H4 (cell line): Measurements from ENCODE around the gene RALGAPA1. TPM values are rescaled to one million over a fixed set of nuclear protein-coding genes. Genes with fewer than 3 reads are reported as not detected.
"Not testable (repeated sequence)": the region's sequence is repeated elsewhere in the genome, so short reads cannot be mapped to it uniquely, and the experiment has no call there.

Experiments used
- DNase-seq: peaks from one replicate; pipeline ENCODE4 v3.0.0-alpha.2; 2015; ENCODE audit warnings: low spot score
- total RNA-seq: library from RNA; depleted of rRNA; stranded (reverse); fragments of >200 nt; shearing (Covaris generic); gene quantifications from 2 replicates; pipeline ENCODE4 v1.2.3, GENCODE V29; 2014

The RALGAPA1 gene
- total RNA-seq, 1 experiment from 2014 or later, result 10.8 TPM

DNA sequence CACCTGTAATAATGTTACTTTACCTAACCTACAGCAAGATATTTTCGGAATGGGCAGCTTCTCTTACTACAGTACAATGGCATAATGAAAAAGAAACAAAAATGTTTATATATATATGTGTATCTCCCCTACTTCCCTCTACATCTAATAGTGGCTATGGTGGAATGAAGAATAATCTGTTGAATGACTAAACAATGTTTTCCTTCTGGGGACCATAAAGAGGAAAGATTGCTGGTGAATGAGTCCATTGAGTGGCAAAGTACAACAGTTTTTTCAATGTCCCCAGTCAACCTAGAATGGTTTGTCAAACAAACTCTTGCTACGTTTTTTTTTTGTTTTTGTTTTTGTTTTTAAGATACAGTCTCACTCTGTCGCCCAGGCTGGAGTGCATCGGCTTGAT lies 47.2 kb downstream of the RALGAPA1 start:
- no peak for DNase-seq

DNA sequence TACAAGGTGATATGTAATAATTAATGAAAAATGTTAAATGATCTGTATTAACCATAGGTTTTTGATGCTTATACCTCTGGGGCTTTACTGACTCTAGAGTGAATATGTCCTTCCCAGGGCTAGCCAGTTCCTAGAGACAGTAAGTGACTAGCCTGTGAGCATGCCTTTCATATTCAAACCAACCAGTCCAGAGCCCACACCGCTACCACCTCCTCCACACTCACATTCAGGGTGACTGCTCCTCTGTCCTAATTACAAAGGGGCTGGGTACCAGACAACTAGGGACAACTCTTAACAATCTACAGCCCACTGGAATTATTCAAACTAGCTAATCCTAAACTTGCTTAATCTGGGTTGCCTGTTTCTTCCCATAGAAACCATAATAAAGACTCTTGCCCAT lies 49.0 kb downstream of the RALGAPA1 start:
- DNase-seq, result no peak

DNA sequence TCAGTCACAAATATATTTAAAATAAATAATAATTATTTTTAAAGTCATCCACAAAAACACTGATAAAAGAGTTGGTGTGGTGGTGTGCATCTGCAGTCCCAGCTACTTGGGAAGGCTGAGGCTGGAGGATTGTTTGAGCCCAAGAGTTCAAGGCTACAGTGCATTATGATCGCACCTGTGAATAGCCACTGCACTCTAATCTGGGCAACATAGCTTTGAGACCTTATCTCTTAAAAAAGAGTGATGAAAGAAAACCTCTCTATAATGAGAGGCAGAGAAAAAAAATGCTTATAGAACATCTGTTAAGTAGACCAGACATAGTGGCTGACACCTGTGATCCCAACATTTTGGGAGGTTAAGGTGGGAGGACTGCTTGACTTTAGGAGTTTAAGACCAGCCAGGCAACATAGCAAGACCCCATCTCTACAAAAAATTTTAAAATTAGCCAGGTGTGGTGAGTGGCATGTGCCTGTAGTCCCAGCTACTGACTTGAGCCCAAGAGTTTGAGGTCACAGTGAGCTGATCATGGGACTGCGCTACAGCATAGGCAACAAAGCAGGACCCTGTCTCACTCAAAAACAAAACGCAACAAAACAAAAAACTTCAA lies 50.5 kb downstream of the RALGAPA1 start:
- DNase-seq, result no peak

DNA sequence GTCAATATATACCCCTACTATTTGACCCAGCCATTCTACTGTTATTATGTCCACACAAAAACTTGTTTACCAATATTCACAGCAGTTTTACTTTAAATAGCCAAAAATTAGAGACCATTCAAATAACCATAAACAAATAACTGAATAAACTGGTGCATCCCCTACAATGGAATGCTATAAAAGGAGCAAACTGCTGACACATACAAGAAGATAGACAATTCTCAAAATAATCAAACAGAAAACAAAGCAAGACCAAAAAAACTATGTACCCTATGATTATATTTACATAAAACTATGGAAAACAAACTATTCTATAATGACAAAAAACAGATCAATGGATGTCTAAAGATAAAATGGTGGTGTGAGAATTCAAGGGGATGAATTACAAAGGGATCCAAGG lies 54.4 kb downstream of the RALGAPA1 start:
- no peak for DNase-seq

DNA sequence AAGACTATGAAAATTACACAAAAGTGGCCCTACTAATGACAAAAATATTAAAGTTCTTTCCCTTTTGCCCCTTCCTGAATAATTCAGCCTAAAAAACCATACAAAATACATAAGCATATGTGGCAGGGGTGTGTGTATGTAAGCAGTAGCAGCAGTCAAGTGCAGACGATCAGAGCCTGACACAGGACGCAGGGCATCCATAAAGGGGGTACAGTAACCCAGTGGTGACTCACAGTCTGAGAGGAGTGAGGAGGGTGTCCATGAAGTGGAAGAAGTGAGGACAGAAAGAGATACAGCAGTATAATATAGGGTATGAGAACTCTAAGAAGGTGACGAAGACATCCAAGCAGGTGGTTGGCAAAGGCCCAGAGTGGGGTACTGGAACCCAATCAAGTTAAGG lies 56.7 kb downstream of the RALGAPA1 start:
- DNase-seq, result no peak

DNA sequence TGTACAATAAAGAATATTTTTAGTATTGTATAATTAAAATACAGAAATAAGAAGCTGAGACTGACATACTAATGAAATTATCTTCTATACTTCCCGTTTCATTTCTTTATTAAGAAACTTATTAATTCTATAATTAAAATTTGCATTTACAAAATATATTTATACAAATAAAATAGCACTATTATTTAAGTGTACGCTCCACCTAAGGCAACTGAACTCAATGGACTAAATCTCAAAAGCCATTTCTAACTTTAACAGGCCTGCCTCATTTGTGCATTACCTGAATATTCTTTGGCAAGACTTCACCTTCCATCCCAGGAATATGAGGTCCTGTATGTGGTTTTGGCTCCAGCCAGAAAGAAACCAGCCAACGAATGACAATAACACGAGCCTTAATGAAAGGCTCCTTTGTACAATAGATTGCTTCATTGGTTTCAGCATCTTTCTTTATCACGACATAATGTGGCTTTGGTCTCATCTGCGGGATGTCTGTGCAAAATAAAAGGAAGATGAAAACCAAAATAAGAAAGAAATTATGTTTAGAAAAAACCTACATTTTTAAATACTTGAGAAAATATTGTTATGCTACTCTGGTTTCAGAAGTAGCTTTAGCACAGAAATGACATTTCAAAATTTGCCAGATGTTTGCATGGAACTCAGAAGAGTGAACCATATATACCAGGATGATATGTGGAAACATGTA lies 58.7 kb downstream of the RALGAPA1 start:
- no peak for DNase-seq

DNA sequence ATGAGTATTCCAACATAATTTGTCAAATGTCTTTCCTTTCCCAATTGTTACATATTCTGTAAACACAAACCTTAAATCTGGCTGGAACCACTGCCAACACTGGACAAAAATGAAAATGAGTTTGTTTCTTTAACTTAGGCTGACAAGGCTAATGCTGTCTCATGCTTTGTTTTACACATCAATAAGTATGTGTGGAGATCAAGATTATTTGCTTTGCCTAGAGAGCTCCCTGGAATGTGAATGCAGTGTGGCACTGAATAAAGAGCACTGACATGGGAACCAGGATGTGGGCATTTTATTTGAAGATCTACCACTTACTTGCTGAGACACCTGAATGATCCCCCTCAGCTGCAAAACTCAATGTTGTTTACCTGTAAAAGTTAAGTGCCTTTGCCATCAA lies 61.7 kb downstream of the RALGAPA1 start:
- peak; percentile 11 for DNase-seq

DNA sequence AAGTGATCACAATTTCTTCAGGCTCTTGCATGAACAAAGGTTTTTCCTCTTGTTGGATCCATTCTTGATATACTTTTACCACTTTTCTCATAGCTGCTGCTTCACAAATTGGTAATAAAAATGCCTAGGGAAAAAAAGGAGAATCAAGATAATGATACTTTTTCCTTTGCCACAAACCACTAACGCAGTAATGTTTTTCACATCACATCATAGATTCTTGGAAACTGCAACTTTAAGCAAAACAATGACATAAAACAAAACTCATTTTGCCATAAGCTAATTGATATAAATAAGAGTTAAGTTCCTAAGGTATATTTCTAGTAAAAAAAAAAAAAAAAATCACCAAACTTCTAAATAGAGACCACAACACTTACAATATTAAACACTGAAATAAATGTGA lies 66.7 kb downstream of the RALGAPA1 start:
- no peak for DNase-seq

DNA sequence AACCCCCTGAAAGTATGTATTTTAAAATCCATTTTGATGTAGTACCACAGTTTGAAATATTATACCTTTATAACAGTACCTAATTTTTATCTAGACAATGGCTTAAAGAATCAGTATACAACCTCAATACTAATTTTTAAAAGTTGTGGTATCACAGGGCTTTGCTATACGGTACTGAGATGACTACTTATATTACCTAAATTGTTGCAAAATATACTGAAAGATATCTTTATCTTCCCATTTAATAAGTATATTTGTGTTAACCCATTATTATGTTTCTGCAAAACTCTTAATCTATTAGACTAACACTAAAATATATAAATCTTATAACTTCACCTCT lies 67.1 kb downstream of the RALGAPA1 start:
- no peak for DNase-seq

DNA sequence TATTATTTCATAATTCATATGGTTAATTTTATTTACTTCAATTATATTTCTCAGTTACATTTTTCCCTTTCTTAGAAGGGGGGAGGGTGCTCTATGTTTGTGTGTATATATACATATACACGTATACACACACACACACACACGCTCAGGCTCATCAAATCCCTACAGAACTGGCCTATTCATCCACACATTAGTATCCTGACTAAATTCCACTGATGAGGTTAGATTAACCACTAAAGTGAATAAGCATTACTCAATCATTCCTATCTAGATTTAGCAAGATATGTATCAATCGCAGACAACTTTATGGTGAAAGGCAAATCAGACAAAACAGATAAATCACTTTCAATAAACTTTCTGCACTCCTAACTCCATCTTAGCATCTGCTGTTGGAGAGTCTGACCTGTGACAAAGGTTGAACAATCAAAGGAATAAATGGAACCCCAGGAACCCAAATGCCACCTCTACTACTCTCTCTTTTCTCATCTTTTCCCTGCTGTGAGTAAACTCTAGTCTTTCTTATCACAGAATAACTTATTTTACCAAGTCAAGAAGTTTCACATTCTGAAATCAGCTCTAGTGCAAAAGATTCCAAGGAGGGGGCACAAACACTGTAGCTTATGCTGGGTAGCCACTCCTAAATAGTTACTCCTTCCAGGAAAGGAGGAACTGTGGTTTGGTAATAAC lies 67.6 kb downstream of the RALGAPA1 start:
- no peak for DNase-seq

DNA sequence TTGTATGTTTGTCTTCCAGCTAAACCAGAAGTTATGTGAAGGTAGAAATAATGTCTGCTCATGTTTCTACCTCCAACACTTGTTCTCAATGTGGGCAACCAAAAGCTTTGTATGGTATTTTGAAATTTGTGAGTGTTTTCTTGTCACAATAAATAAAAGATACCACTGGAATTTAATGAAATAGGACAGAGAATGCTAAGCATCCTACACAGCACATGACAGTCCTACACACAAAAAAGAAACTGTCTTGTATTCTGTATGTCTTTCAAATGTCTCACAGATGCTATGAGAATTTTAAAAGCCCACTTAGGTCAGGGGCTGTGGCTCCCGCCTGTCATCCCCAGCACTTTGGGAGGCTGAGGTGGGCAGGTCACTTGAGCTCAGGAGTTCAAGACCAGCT lies 68.9 kb downstream of the RALGAPA1 start:
- DNase-seq, result no peak

DNA sequence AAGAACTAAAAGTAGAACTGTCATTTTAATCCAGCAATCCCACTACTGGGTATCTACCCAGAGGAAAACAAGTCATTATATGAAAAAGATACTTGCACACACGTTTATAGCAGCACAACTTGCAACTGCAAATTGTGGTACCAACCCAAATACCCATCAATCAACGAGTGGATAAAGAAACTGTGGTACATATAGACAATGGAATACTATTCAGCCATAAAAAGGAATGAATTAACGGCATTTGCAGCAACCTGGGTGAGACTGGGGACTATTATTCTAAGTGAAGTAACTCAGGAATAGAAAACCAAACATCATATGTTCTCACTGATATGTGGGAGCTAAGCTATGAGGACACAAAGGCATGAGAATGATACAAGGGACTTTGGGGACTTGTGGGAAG lies 73.9 kb downstream of the RALGAPA1 start:
- DNase-seq, result not testable (repeated sequence)

DNA sequence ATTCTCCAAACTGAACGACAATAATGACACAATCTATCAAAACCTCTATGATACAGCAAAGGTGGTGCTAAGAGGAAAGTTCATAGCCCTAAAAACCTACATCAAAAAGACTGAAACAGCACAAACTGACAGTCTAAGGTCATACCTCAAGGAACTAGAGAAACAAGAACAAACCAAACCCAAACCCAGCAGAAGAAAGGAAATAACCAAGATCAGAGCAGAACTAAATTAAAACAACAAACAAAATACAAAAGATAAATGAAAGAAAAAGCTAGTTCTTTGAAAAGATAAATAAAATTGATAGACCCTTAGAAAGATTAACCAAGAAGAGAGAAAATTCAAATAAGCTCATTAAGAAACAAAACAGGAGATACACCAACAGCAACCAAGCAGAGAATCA lies 75.6 kb downstream of the RALGAPA1 start:
- DNase-seq, result not testable (repeated sequence)

DNA sequence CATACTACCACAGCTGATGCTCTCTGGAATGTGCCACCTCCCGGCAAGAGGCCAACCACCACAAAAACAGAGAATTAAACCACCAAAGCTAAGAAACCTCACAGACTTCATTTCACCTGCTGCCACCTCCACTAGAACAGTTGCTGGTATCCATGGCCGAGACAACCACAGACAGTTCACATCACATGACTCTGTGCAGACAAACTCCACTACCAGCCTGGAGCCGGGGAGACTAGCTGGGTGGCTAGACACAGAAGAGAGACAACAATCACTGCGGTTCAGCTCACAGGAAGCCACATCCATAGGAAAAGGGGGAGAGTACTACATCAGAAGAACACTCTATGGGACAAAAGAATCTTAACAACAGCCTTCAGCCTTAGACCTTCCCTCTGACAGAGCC lies 78.2 kb downstream of the RALGAPA1 start:
- no peak for DNase-seq

DNA sequence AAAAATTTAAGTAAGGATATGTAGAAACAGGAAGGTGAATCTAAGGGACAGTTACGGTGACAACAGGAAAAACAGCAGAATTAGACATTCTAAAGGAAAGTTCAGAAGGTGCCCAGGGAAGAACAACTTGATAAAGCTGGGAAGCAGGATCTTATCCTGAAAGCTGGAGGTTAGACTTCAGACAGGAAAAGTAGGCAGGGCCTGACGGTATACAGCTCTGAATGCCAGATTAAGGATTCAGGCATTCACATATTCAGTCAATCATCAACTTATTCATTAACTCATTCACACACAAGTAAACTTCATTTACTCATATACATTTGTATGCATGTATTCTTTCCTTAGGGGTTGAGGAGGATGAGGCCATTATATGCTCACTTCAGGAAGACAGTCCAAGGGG lies 81.3 kb downstream of the RALGAPA1 start:
- DNase-seq, result no peak

DNA sequence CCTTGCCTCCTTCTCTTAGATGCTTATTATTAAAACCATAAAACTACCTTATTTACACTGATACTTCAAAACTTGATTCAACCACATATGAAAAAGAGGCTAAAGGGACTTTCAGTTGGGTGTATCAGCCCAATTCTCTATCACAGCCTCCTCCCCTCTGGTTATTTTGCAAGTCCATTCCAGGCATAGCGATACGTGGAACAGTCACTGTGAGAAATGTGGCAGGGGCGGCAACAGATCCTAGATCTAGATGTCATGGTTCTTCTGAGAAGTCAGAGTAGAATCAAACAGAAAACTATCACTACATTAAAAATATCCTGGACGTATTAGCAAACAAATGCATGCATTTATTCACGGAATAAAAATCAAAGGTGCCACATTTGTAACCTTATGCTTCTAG lies 83.2 kb downstream of the RALGAPA1 start:
- DNase-seq, result no peak

DNA sequence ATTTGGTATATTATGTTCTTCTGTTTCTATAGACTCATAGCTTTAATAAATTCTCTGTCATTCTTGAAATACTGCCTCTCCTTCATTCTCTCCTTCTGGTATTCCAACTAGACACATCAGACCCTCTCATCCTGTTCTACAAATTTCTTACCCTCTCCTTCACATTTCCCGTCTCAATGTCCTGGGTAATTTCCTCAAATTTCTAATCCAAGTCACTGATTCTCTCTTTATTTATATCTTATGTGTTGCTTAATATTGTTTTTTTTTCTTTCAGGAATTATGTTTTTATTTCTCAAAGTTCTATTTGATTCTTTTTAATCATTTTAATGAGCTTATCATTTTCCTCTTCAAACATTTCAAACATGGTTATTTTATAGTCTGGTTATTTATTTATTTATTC lies 94.0 kb downstream of the RALGAPA1 start:
- DNase-seq, result no peak

DNA sequence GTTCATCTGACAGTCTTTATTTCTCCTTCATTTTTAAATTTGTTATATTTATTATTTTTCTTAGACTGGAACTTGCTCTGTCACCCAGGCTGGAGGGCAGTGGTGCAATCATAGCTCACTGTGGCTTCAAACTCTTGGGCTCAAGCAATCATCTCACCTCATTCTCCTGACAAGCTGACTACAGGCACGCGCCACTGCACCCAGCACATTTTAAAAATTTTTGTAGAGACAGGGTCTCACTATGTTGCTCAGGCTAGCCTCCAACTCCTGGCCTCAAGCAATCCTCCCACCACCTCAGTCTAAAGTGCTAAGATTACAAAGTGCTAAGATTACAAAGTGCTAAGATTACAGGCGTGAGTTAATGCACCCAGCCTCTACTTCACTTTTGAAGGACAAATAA lies 96.6 kb downstream of the RALGAPA1 start:
- no peak for DNase-seq

DNA sequence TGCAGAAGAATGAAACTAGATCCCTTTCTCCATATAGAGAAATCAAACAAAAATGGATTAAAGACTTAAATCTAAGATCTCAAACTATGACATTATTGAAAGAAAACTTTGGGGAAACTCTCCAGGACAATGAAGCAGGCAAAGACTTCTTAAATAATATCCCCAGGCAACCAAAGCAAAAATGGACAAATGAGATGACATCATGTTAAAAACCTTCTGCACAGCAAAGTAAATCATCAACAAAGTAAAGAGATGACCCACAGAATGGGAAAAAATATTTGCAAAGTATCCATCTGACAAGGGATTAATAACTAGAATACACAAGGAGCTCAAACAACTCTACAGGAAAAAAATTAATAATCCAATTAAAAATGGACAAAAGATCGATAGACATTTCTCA lies 101.0 kb downstream of the RALGAPA1 start:
- DNase-seq, result no peak

DNA sequence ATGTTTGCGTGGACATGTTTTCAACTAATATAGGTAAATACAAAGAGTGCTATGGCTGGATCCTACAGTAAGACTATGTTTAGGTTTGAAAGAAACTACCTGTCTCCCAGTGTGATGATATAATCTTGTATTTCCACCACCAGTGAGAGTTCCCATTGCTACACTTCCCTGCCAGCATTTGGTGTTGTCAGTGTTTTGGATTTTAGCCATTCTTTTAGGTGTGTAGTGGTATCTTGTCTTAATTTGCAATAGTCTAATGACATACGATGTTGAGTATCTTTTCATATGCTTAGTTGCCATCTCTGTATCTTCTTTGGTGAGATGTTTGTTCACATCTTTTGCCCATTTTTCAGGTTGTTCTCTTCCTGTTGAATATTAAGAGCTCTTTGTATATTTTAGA lies 103.5 kb downstream of the RALGAPA1 start:
- no peak for DNase-seq

DNA sequence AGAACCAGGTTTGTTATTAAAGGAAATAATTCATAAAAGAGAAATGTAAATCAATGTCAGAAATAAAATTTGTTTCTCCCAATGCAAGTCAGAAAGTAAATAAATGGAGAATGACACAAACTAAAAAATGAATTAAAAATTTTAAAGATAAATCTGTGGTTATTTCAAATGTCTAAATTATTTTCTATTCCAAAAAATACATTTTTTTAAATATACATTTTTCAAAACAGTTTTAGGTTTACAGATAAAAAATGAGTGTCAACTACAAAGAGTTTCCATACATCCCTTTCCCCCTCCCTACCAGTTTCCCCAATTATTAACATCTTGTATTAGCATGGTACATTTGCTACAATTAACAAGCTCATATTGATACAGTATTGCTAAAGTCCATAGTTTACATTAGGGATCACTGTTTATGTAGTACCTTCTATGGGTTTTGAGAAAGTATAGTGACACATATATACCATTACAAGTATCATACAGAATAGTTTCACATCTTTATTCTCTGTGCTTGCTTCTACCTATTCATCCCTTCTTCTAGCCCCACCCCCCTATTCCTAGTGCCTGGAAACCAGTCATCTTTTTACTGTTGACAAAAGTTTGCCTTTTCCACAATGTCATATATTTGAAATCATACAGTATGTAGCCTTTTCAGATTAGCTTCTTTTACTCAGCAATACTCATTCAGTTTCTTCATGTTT lies 104.2 kb downstream of the RALGAPA1 start:
- no peak for DNase-seq

DNA sequence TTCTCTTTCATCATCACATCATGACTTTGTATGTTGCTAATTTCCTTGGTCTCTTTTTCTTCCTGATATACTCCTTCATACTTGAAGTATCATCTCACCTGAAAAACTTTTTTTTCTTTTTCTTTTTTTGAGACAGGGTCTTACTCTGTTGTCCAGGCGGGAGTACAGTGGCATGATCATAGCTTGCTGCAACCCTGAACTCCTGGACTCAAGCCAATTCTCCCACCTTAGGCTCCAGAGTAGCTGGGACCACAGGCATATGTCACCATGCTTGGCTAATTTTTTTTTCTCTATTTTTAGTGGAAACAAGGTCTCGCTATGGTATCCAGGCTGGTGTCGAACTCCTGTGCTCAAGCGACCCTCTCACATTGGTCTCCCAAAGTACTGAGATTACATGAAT lies 107.6 kb downstream of the RALGAPA1 start:
- no peak for DNase-seq
